ENCODE data around the gene FAM3D.
A peak's percentile ranks its signal among the peaks of the same experiment; 100 is the strongest.

The FAM3D gene

GRCh38 chr3:58588030-58588614 lies 78.5 kb downstream of the FAM3D start:
- DNase-seq = no peak

DNA sequence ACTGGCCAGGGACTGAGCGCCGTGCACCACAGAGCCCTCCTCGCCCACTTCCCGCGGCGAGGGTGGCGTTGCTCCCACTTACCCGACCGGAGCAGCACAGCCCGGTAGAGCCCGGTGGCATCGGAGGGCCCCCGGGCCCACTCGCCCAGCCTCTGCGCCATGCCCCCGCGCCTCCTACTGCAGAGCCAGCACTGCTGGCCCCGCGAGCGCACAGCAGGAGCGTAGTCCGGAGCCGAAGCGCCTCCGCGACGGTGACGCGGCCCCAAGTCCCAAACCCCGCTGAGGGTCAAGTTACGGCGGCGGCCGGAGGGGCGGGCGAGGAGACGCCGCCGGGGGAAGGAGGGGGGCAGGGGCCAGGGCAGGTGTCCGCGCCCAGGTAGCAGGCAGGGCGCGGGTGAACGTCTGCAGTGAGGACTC lies 79.8 kb downstream of the FAM3D start:
- no peak for DNase-seq

GRCh38 chr3:58585994-58586393 lies 80.6 kb downstream of the FAM3D start:
- DNase-seq = no peak

DNA sequence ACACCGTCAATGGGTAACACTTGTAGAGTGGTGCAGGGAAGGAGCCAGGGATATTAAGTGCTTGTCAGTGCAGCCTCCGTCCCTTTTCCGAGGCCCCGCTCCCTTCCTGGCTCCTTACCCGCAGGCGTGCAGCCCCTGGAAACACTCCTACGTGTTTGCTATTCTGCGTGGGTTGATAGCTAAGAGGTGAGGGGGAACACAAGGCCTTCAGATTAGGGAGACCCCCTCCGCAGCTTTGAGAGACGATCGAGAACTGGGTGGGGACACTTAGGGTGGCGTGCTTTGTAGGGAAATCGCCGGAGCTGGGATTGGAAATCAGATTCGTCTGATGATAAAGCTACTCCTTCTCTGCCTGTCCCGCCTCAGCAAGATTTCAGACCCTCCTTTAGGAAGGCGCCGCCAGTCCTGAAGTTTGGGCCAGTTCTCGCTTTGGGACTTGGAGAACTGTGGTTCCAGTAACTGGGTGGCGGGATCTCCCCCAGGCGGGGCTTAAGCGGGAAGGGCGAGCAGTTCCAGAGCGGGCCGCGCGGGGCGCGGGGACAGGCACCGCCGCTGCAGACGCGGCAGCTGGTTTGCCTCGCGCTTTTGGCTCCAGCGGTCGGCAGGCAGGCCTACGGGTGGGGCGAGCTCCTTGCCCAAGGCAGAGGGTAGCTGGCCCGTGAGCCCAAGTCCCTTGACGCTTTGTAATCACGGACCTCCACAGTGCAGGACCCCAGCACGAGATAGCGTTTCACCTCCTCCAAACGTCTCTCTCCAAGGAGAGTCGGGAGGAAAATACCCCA lies 81.4 kb downstream of the FAM3D start:
- peak; percentile 52 for DNase-seq

DNA sequence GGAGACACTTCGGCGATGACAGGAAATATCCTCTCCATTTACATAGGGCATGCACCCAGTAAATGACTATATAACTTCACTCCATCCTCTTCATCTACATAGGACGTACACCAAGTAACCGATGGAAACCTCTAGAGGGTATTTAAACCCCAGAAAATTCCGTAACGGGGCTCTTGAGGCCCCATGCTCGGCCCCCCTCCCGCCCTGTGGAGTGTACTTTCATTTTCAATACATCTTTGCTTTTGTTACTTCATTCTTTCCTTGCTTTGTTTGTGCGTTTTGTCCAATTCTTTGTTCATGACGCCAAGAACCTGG lies 81.9 kb downstream of the FAM3D start:
- peak; percentile 4 for DNase-seq
